Measurements from ENCODE around the gene ABCD3.

DNA sequence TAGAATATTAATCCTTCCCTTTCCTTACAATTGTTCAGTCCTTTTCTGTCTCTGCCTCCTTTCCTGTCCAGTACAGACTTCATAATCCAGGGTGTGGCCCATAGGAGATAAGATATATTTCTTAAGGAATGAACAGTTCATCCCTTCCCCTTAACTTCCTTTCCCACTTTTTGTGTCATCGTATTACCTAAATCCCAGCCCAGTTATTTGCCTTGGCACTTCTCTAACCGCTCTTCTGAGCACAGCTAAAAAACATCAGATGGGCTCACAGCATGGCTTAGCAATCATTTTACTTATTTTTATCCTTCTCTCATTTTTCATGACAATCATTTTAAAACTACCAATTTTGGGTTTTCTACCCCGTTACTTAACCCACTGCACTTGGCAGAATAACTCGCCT, 83.7 kb downstream of the ABCD3 start:
- TF ChIP-seq CTCF (IDR thresholded peaks at IDR 0.05) (no peak), POLR2A (IDR thresholded peaks at IDR 0.05) (no peak), POLR2AphosphoS5 (IDR thresholded peaks at IDR 0.05) (no peak)

All from breast epithelium (tissue), 3 donors.